DMS114 treated with DMSO at 0.1 percent for 48 hours (cell line): Measurements from ENCODE around the gene TMOD1.

Source experiments
- DNase-seq: peaks from one replicate; lab custom pipeline; 2025; ENCODE audit not compliant: unreplicated experiment; lab: John Stamatoyannopoulos, UW

Gene TMOD1

DNA sequence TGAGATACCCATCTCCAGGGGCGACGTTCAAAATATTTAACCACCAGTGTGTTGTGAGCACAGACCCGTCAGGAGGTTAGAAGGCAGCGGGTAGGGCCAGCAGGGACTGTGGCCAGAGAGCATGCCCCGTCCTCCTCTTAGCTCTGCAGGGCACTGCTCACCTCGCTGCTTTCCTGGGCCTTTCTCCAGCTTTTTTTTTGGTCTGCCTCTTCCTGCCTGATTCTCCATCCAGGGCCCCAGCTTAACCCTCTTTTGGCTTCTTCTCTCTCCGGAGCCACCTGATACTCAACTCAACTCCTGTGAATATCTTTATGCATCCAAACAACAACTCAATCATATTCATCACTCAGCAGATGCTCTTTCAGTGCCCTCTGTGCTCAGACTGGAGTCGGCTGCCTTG lies 44.0 kb downstream of the TMOD1 start:
- no peak for DNase-seq

- DNase-seq: no peak
Observed at GRCh38 chr9:97547098-97547829, 45.8 kb downstream of the TMOD1 start.

DNA sequence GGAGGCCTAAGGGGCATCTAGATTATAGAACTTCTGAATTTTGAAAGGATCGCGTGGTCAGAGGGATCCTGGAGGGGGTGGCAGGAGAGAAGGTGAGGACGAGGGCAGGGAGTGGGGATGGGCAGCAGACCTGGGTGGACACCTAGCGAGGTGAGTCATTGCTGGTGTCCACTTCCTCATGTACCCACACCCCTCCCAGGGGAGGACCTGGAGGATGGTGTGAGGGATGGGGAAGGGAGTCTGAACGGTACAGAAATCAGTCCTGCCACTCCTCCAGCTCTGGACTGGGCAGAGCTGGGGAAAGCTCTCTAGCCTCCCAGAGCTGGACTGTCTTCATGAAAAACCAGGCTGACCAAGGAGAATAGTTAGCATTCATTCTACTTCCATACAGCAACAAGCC lies 46.9 kb downstream of the TMOD1 start:
- DNase-seq: no peak

- DNase-seq: no peak
Observed at GRCh38 chr9:97548819-97549540, 47.5 kb downstream of the TMOD1 start.

DNA sequence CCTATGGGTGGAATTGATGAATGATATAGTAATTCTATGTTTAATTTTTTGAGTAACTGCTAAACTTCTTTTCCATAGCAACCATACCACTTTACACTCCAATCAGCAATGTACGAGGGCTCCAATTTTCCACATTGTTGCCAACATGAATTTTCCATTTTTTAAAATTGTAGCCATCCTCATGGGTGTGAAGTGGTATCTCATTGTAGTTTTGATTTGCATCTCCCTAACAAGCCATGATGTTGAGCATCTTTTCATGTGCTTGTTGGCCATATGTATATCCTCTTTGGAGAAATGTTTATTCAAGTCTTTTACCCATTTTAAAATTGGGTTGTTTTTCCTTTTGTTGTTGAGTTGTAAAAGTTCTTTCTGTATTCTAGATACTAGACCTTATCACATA lies 48.9 kb downstream of the TMOD1 start:
- DNase-seq: no peak

DNA sequence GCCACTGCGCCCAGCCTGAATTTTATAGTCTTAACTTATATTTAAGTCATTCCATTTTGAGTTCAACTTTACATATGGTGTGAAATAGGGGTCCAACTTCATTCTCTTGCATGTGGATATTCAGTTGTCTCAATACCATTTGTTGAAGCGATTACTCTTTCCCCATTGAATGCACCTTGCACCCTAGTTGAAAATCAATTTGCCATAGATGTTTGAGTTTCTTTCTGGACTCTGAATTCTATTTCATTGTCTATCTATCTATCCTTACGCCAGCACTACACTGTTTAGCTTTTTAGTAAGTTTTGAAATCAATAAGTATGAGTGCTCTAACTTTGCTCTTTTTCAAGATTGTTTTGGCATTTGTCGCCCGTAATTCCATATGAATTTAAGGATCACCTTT lies 49.8 kb downstream of the TMOD1 start:
- no peak for DNase-seq

- DNase-seq: no peak
Observed at GRCh38 chr9:97553141-97553540, 51.7 kb downstream of the TMOD1 start.

DNA sequence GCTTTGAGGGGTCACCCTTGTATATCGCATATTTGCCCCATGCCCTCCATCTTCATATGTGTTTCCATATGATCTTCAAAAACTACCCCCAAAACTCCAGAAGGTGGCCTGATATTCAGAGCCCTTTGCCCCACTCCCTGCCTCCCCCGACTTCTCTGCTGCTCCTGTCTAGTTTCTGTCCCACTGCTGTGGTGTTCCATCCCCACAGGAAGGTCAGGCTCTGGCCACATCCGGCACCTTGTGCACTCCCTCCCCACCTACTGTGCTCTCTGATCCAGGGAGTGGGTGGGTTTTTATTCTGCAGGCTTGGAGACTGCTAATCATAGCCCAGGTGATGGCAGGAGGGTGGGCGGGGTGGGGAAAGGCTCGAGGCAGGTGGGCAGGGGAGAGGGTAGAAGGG lies 52.4 kb downstream of the TMOD1 start:
- no peak for DNase-seq

- DNase-seq: no peak
Observed at GRCh38 chr9:97554566-97555075, 53.2 kb downstream of the TMOD1 start.

GRCh38 chr9:97555164-97555563 lies 53.7 kb downstream of the TMOD1 start:
- no peak for DNase-seq

DNA sequence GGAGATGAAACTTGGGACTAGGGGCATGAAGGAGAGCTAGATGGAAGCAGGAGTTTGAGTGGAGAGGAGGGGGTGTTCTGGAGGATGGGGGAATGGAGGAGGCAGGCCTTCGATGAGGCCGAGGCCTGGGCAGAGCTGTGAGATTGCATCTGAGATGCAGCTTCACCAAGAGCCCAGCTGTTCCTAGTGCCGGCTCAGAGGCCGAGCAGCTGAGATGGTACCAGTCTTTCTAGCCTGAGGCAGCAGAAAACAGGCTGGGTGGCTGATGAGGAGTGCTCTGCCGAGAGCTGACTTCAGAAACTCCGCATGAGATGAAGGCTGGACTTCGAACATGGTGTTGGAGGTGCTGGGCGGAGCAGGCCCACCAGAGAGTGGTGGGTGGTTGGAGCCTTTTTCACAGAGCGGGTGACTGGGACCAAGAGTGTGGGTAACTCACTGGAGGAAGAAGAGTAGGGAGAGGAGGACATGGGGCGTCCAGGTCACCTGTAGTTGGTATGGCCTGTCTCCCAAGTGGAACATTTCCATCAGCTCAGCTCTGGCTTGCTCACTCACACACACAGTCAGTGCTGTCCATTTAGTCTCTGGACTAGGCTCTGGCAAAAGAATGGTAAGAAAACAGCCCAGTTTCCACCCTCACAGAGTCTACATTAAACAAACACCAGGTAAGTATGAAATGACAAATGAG lies 54.7 kb downstream of the TMOD1 start:
- no peak for DNase-seq

GRCh38 chr9:97556721-97557605 lies 55.5 kb downstream of the TMOD1 start:
- DNase-seq: no peak

GRCh38 chr9:97557606-97558095 lies 56.2 kb downstream of the TMOD1 start:
- DNase-seq: no peak

DNA sequence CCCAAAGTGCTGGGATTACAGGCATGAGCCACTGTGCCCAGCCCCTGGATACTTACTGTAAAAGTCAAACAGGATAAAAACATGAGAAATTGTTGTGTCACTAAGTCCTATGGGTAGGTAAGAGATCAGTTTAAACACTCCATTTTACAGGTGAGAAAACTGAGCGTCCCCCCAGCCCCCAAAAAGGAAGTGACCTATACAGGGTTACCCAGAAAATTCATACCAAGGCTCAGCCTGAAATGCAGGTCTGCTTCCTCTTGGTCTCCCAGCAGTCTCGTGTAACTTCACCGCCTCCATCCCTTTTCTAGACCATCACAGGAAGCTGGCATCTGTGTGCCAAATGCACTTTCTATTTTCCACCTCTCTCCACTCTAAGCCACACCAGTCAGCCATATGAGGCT lies 57.2 kb downstream of the TMOD1 start:
- DNase-seq: no peak

- DNase-seq: no peak
Observed at GRCh38 chr9:97559111-97559514, 57.6 kb downstream of the TMOD1 start.

GRCh38 chr9:97560154-97560553 lies 58.7 kb downstream of the TMOD1 start:
- DNase-seq: no peak

DNA sequence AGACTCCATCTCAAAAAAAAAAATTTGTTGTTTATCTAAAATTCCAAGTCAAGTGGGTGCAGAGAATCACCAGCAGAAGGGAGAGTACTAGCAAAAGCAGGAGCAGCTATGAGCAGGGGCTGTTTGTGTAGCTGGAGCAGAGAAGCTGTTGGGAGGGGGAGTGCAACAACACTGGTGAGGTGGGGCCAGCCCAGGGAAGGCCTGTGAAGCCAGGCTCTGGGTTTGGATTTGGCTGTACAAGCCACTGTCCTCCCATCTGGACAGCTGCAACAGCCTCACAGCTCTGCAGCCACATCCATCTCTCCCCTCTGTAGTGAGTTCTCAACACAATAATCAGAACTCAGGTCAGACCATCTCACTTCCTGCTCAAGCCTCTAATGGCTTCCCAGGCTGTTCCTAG lies 59.4 kb downstream of the TMOD1 start:
- no peak for DNase-seq

GRCh38 chr9:97561501-97561900 lies 60.0 kb downstream of the TMOD1 start:
- no peak for DNase-seq

GRCh38 chr9:97562542-97562941 lies 61.1 kb downstream of the TMOD1 start:
- no peak for DNase-seq

GRCh38 chr9:97563458-97564135 lies 62.1 kb downstream of the TMOD1 start:
- no peak for DNase-seq
